H1 (cell line): ENCODE data around the gene USP43. TPM values are rescaled to one million over a fixed set of nuclear protein-coding genes. Genes with fewer than 3 reads are reported as not detected.
A peak's percentile ranks its signal among the peaks of the same experiment; 100 is the strongest.

ENCODE experiments used
- CTCF ChIA-PET: fragments of 300-600 bp; sonication (Branson Sonifier 250); formaldehyde crosslinking; loops from one replicate; lab custom pipeline; 2021; ENCODE audit not compliant: partially characterized antibody; lab: Charles Lee
- POLR2A ChIA-PET: fragments of 300-600 bp; sonication (Branson Sonifier 250); formaldehyde crosslinking; loops from one replicate; lab custom pipeline; 2021; ENCODE audit warnings: inconsistent platforms; ENCODE audit not compliant: partially characterized antibody; lab: Charles Lee
- DNase-seq, 2 experiments: peaks; one replicate each; pipeline versions ENCODE4 v3.0.0 to v3.0.0-alpha.2; 2010 to 2022; ENCODE audit warnings: low spot score in 2 of 2, low read depth in 1 of 2, mixed read lengths in 1 of 2
- FAIRE-seq: peaks from 2 replicates; lab custom pipeline; 2011; peaks lifted over from hg19 to GRCh38; lab: Jason Lieb, UNC
- H2AFZ ChIP-seq: 2 replicates; pipeline ENCODE4 v1.8.1; 2012; ENCODE audit warnings: low read length, inconsistent platforms
- H2AK5ac ChIP-seq: 2 replicates; pipeline ENCODE4 v1.6.1; 2013; ENCODE audit warnings: low read depth, low read length
- H2BK120ac ChIP-seq: replicated peaks from 2 replicates; pipeline ENCODE3; 2013; ENCODE audit warnings: low read depth, low read length, inconsistent platforms
- H2BK12ac ChIP-seq: 2 replicates; pipeline ENCODE4 v1.6.1; 2013; ENCODE audit warnings: low read depth, low read length
- H2BK15ac ChIP-seq: 2 replicates; pipeline ENCODE4 v1.6.1; 2013; ENCODE audit warnings: low read length
- H2BK20ac ChIP-seq: 2 replicates; pipeline ENCODE4 v1.6.1; 2013; ENCODE audit warnings: low read length
- H2BK5ac ChIP-seq: 2 replicates; pipeline ENCODE4 v1.6.1; 2013; ENCODE audit warnings: low read depth, low read length
- H3K14ac ChIP-seq: 2 replicates; pipeline ENCODE4 v1.6.1; 2013; ENCODE audit warnings: inconsistent platforms; ENCODE audit not compliant: insufficient read length
- H3K18ac ChIP-seq: 2 replicates; pipeline ENCODE4 v1.6.1; 2013; ENCODE audit warnings: low read length; ENCODE audit errors: extremely low read depth
- H3K23ac ChIP-seq: 2 replicates; pipeline ENCODE4 v1.6.1; 2013; ENCODE audit warnings: inconsistent platforms; ENCODE audit not compliant: insufficient read length
- H3K23me2 ChIP-seq: 2 replicates; pipeline ENCODE4 v1.6.1; 2013; ENCODE audit warnings: low read depth, low read length
- H3K27ac ChIP-seq: 2 replicates; pipeline ENCODE4 v1.6.1; 2011; ENCODE audit warnings: low read depth, low read length, inconsistent platforms
- H3K27me3 ChIP-seq, 4 experiments: replicated peaks in 1 of 4; 1 replicate in 1 of 4; 2 replicates in 3 of 4; pipeline versions ENCODE4 v1.6.1 to v1.8.1; 2011 to 2013; ENCODE audit warnings: low read length in 3 of 4, mild to moderate bottlenecking in 3 of 4, inconsistent platforms in 2 of 4, mixed read lengths in 2 of 4, moderate library complexity in 1 of 4; ENCODE audit not compliant: control insufficient read depth in 3 of 4, insufficient read depth in 3 of 4; ENCODE audit errors: extremely low read depth in 1 of 4
- H3K36me3 ChIP-seq, 4 experiments: 2 replicates each; pipeline versions ENCODE4 v1.6.1 to v1.8.1; 2011 to 2013; ENCODE audit warnings: mild to moderate bottlenecking in 4 of 4, low read length in 3 of 4, moderate library complexity in 2 of 4, control low read depth in 1 of 4, inconsistent platforms in 1 of 4; ENCODE audit not compliant: insufficient read depth in 4 of 4, control insufficient read depth in 2 of 4
- H3K4ac ChIP-seq: replicated peaks from 2 replicates; pipeline ENCODE3; 2013; ENCODE audit warnings: low read length, low read depth, mixed read lengths, inconsistent platforms; ENCODE audit not compliant: insufficient read length
- H3K4me1 ChIP-seq, 4 experiments: replicated peaks in 1 of 4; 1 replicate in 1 of 4; 2 replicates in 3 of 4; pipeline versions ENCODE4 v1.6.1 to v1.8.1; 2011 to 2013; ENCODE audit warnings: low read length in 3 of 4, inconsistent platforms in 2 of 4, mixed read lengths in 1 of 4; ENCODE audit not compliant: insufficient read depth in 4 of 4, control insufficient read depth in 3 of 4
- H3K4me2 ChIP-seq, 2 experiments: 2 replicates each; pipeline versions ENCODE4 v1.6.1 to v1.8.1; 2011 to 2013; ENCODE audit warnings: low read depth in 2 of 2, low read length in 2 of 2, control low read depth in 1 of 2, inconsistent platforms in 1 of 2, mild to moderate bottlenecking in 1 of 2; ENCODE audit not compliant: insufficient read depth in 1 of 2
- H3K4me3 ChIP-seq, 4 experiments: fragments of 200-600, 300-600 bp in 1 of 4; sonication (generic), shearing (Covaris generic), sonication (Bioruptor Twin) in 1 of 4; 2 replicates each; pipeline versions ENCODE4 v1.5.1 to v1.8.1; 2011 to 2016; ENCODE audit warnings: low read length in 4 of 4, low read depth in 3 of 4, control low read depth in 2 of 4, inconsistent platforms in 2 of 4, mild to moderate bottlenecking in 2 of 4, mixed read lengths in 1 of 4, moderate library complexity in 1 of 4; ENCODE audit not compliant: insufficient read depth in 2 of 4; ENCODE audit errors: extremely low read depth in 1 of 4
- H3K56ac ChIP-seq: replicated peaks from 2 replicates; pipeline ENCODE3; 2013; ENCODE audit warnings: low read depth, mild to moderate bottlenecking, mixed read lengths, low read length, inconsistent platforms; ENCODE audit not compliant: insufficient read length
- H3K79me1 ChIP-seq: 2 replicates; pipeline ENCODE4 v1.6.1; 2013; ENCODE audit warnings: low read depth, low read length, control low read depth
- H3K79me2 ChIP-seq, 2 experiments: 2 replicates each; pipeline versions ENCODE4 v1.6.1 to v1.8.1; 2012 to 2013; ENCODE audit warnings: low read length in 2 of 2, mild to moderate bottlenecking in 2 of 2, inconsistent platforms in 1 of 2; ENCODE audit not compliant: insufficient read depth in 2 of 2, control insufficient read depth in 1 of 2
- H3K9ac ChIP-seq, 4 experiments: replicated peaks in 1 of 4; 1 replicate in 1 of 4; 2 replicates in 3 of 4; pipeline versions ENCODE4 v1.6.1 to v1.8.1; 2011 to 2013; ENCODE audit warnings: low read depth in 3 of 4, low read length in 3 of 4, control low read depth in 2 of 4, mild to moderate bottlenecking in 2 of 4, moderate library complexity in 2 of 4, inconsistent platforms in 1 of 4; ENCODE audit errors: extremely low read depth in 1 of 4
- H3K9me3 ChIP-seq, 2 experiments: 2 replicates each; pipeline versions ENCODE4 v1.6.1 to v1.8.1; 2012 to 2013; ENCODE audit warnings: mild to moderate bottlenecking in 2 of 2, moderate library complexity in 2 of 2, control low read depth in 1 of 2, inconsistent platforms in 1 of 2, low read depth in 1 of 2, low read length in 1 of 2, mixed read lengths in 1 of 2; ENCODE audit not compliant: insufficient read depth in 2 of 2
- H4K20me1 ChIP-seq, 2 experiments: replicated peaks in 1 of 2; 2 replicates each; pipeline versions ENCODE3 to v1.8.1; 2011 to 2013; ENCODE audit warnings: inconsistent platforms in 2 of 2, low read length in 2 of 2, mild to moderate bottlenecking in 1 of 2; ENCODE audit not compliant: insufficient read depth in 2 of 2, control insufficient read depth in 1 of 2
- H4K5ac ChIP-seq: 2 replicates; pipeline ENCODE4 v1.6.1; 2013; ENCODE audit warnings: low read length, low read depth, mixed read lengths, inconsistent platforms; ENCODE audit not compliant: insufficient read length
- H4K8ac ChIP-seq: 2 replicates; pipeline ENCODE4 v1.8.0; 2013; ENCODE audit warnings: mild to moderate bottlenecking, moderate library complexity, low read length, inconsistent platforms; ENCODE audit not compliant: insufficient read depth; ENCODE audit errors: extremely low read depth
- H4K91ac ChIP-seq: replicated peaks from 2 replicates; pipeline ENCODE3; 2013; ENCODE audit warnings: low read length, mixed read lengths, inconsistent platforms; ENCODE audit not compliant: insufficient read length
- BCL11A ChIP-seq, 2 experiments: IDR thresholded peaks; one replicate each; pipeline ENCODE4 v1.6.1; 2011; ENCODE audit warnings: low read depth in 2 of 2, low read length in 2 of 2, mild to moderate bottlenecking in 2 of 2
- BRCA1 ChIP-seq: IDR thresholded peaks from 2 replicates; pipeline ENCODE4 v1.6.1; 2012; ENCODE audit warnings: low read depth, low read length, improper control_type of control experiment
- CEBPB ChIP-seq: IDR thresholded peaks from 2 replicates; pipeline ENCODE4 v1.6.1; 2012; ENCODE audit warnings: low read depth, low read length
- CHD1 ChIP-seq: IDR thresholded peaks from 2 replicates; pipeline ENCODE4 v1.6.1; 2012; ENCODE audit warnings: low read depth, low read length, improper control_type of control experiment
- CREB1 ChIP-seq: IDR thresholded peaks from 2 replicates; pipeline ENCODE4 v1.6.1; 2012; ENCODE audit warnings: inconsistent platforms
- EZH2 ChIP-seq: fragments of 200-600 bp; sonication (generic); IDR thresholded peaks from 2 replicates; pipeline ENCODE4 v1.7.1; 2012; ENCODE audit warnings: low read depth, mild to moderate bottlenecking, moderate library complexity, low read length, inconsistent platforms; ENCODE audit not compliant: severe bottlenecking
- GABPA ChIP-seq: IDR thresholded peaks from 2 replicates; pipeline ENCODE4 v1.6.1; 2011; ENCODE audit warnings: mild to moderate bottlenecking, low read length, moderate library complexity, borderline replicate concordance; ENCODE audit not compliant: insufficient read depth
- JUN ChIP-seq: IDR thresholded peaks from 2 replicates; pipeline ENCODE4 v1.6.1; 2011; ENCODE audit warnings: low read depth, mild to moderate bottlenecking, improper control_type of control experiment, low read length
- NRF1 ChIP-seq: IDR thresholded peaks from 2 replicates; pipeline ENCODE4 v1.6.1; 2011; ENCODE audit warnings: mild to moderate bottlenecking, low read depth, low read length, improper control_type of control experiment
- PHF8 ChIP-seq: fragments of 200-600 bp; sonication (generic); conservative IDR thresholded peaks from 2 replicates; pipeline ENCODE4 v1.7.1; 2012; ENCODE audit warnings: low read depth, mild to moderate bottlenecking, inconsistent platforms, low read length, moderate library complexity
- SP1 ChIP-seq: IDR thresholded peaks from 2 replicates; pipeline ENCODE4 v1.6.1; 2011; ENCODE audit warnings: low read depth, low read length
- SP2 ChIP-seq: IDR thresholded peaks from 2 replicates; pipeline ENCODE4 v1.6.1; 2012; ENCODE audit warnings: mild to moderate bottlenecking, low read length, inconsistent platforms
- TBP ChIP-seq: IDR thresholded peaks from 2 replicates; pipeline ENCODE4 v1.6.1; 2011; ENCODE audit warnings: low read depth, low read length, improper control_type of control experiment
- YY1 ChIP-seq: IDR thresholded peaks from 2 replicates; pipeline ENCODE4 v1.6.1; 2011; ENCODE audit warnings: low read depth, mild to moderate bottlenecking, low read length
- WGBS, 2 experiments: shearing (Covaris generic) in 1 of 2; methylation state at CpG; one replicate each; pipeline versions ENCODE4 v1.1.6 to v1.1.7; 2013 to 2015; ENCODE audit warnings: low lambda C conversion rate in 2 of 2, mixed read lengths in 2 of 2, inconsistent platforms in 1 of 2, low coverage in 1 of 2, missing lambda C conversion rate in 1 of 2; ENCODE audit not compliant: insufficient replicate concordance in 2 of 2, insufficient coverage in 1 of 2, insufficient read length in 1 of 2; ENCODE audit errors: extremely low coverage in 1 of 2, missing lambda C conversion rate in 1 of 2; 5-methylcytosine and 5-hydroxymethylcytosine counted together
- polyA plus RNA-seq, 7 experiments: library from polyadenylated mRNA; depleted of rRNA in 3 of 7; stranded (reverse) in 5 of 7; unstranded in 2 of 7; fragments of >200 nt in 5 of 7; fragments of 200-250 nt in 2 of 7; gene quantifications; 1 replicate in 5 of 7; 2 replicates in 1 of 7; 4 replicates in 1 of 7; pipeline versions ENCODE4 v1.2.1 to v1.2.3, GENCODE V29; 2011 to 2013; ENCODE audit warnings: missing spikeins in 2 of 7, mixed read lengths in 2 of 7
- total RNA-seq: library from RNA; stranded (reverse); fragmentation: NEBNext Ultra II Directional; extraction: Animal tissue kit (Norgen Biotek cat#: 25700); gene quantifications from 2 replicates; pipeline ENCODE4 v1.2.1, GENCODE V29; 2021

The USP43 gene
- total and polyA plus RNA-seq, 2 of the 8 experiments (the other 6 are each of a cell fraction or from before 2014, with no cell fraction given) = 3.0 to 7.2 TPM

DNA sequence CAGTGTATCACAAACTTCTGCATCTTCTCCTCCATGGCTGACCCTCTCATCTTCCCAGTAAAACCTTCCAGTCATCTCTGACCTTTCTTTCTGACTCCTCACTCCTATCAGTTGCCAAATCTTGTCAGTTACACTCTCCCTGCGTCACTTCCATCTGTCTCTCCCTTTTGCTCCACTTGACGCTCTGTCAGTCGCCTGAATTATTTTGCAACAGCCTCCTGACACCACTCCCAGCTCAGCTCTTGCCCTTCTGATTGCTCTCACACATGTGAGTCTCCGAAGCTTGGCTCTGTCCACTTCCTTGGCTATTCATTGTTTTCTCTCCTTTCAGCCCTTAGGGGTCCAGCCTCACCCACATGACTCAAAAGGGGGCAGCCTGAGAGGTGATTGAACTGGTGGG, 118.3 kb downstream of the USP43 start:
- FAIRE-seq (no peak), DNase-seq (no peak)
- POLR2A ChIA-PET = no interaction called here
- H3K4me3 ChIP-seq = no peak overlapping the region
- H3K4me2 ChIP-seq = no peak overlapping the region
- no peaks in the 10 kb centered on the region for H4K20me1 ChIP-seq
- no peaks in the 10 kb centered on the region for H3K27me3 ChIP-seq
- H2AK5ac ChIP-seq = no peak overlapping the region
- no peak overlapping the region for H4K91ac ChIP-seq
- CTCF ChIA-PET = no interaction called here
- H3K56ac ChIP-seq = no peak overlapping the region
- no peak overlapping the region for H3K23ac ChIP-seq
- H3K9me3 ChIP-seq = no peaks in the 10 kb centered on the region
- H3K14ac ChIP-seq = no peak overlapping the region
- no peak overlapping the region for H3K9ac ChIP-seq
- no peak overlapping the region for H3K18ac ChIP-seq
- H3K36me3 ChIP-seq = no peaks in the 10 kb centered on the region
- H2BK120ac ChIP-seq = no peak overlapping the region
- H3K23me2 ChIP-seq = no peaks in the 10 kb centered on the region
- H4K8ac ChIP-seq = no peak overlapping the region
- H2BK20ac ChIP-seq = no peak overlapping the region
- H3K79me2 ChIP-seq = no peaks in the 10 kb centered on the region
- no peak overlapping the region for H3K27ac ChIP-seq
- H2BK15ac ChIP-seq = peak overlapping the region; percentile 61; the same call in 1 of the 2 replicates
- H2BK12ac ChIP-seq = no peak overlapping the region
- TF ChIP-seq BRCA1 (no peak), TBP (no peak), EZH2 (no peak), GABPA (no peak), CEBPB (no peak), JUN (no peak), BCL11A (IDR thresholded peaks at IDR 0.05; ENCODE audit: low read depth in 2 of 2, low read length in 2 of 2) (no peak), SP2 (no peak), PHF8 (no peak), YY1 (no peak), CHD1 (no peak), CREB1 (no peak), SP1 (no peak), NRF1 (no peak)
- no peak overlapping the region for H4K5ac ChIP-seq
- no peak overlapping the region for H3K4ac ChIP-seq
- no peaks in the 10 kb centered on the region for H3K4me1 ChIP-seq
- WGBS, 2 experiments = 77% methylated on average over 4 of the region's 4 CpGs; no CpG with 5 or more reads in 1 of the 2 experiments
- H2AFZ ChIP-seq = no peak overlapping the region
- H2BK5ac ChIP-seq = no peak overlapping the region
- no peaks in the 10 kb centered on the region for H3K79me1 ChIP-seq
